ENCODE data around the gene TLK1.
"Not testable (repeated sequence)": the region's sequence is repeated elsewhere in the genome, so short reads cannot be mapped to it uniquely, and the experiment has no call there.

TLK1 gene

DNA sequence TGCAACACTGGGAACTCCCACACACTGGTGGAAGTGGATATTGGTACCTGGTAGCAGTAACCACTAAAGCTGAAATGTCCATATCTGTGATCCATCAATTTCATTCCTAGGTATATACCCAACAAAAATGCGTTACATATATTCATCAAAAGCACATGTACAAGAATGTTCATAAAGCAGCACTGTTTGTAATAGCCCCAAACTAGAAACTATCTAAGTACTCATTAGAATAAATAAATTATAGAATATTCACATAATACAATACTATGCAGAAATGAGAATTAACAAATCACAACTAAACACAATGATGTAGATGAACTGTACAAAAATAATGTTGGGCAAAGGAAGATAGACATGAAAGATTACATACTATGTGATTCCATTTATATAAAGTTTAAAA is 11.1 kb upstream of the TLK1 start:
- no peak for DNase-seq
- intact Hi-C loops (cut with DNase I) = no loop called here

DNA sequence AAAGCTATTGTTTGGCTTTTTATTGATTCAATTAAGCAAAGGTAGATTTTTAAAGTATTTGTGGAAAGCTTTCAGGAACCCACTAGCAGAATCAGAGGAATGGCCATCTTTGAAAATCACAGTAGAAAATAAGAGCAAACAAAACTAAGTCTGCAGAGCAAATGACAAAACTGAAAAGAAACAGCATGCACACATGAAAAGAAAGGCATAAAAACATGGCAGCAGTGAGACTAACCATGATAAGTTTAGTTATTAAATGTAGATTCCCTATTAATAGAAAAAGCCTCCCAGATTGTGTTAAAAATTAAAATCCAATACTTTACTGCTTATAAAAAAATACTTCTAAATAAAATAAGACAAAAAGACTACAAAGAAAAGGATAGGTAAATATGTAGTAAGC is 9.1 kb upstream of the TLK1 start:
- intact Hi-C loops (cut with DNase I) = no loop called here
- DNase-seq = no peak

DNA sequence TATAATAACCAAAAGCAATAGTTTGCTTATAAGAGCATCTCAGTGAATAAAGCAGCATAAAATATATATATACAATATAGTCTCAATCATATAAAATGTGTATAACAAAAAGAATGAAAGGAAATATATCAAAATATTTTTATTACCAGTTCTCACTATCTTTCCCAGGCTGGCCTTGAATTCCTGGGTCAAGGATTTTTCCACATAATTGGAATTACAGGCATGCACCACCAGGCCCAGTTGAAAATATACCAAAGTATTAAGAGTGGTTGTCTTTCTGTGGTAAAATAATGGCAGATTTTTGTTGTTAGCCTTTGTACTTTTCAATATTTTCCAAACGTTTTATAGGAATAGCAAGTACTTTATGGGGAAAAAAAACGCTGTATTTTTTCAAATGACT is 8.6 kb upstream of the TLK1 start:
- intact Hi-C loops (cut with DNase I) = no loop called here
- no peak for DNase-seq

DNA sequence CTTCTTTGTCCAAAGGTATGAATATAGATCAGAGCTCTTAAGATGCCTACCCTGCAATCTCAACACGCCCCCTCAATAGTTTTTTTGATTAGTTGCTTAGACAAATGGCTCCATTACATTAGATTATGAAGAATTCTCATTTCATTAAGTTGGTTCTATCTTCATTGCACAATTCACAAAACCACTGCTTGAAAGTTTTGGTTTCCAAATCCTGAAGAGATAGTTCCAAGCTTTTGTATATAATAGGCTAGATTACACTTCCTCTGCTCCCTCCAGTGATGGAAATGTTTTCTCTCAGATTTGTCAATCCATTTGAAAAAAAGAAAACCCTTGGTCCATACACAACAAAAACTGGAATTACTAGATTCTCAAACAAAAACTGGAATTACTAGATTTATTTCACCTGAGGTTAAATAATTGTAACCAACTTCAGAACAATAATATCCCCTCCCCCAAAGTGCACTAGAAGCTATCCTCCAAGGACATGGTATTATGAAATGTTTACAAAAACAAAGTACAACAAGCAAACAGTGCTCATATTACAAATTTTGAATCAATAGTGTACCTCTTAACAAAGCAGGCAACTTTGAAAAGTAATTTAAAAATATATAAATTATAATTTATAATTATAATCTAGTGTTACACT is 6.8 kb upstream of the TLK1 start:
- intact Hi-C loops (cut with DNase I) = no loop called here

DNA sequence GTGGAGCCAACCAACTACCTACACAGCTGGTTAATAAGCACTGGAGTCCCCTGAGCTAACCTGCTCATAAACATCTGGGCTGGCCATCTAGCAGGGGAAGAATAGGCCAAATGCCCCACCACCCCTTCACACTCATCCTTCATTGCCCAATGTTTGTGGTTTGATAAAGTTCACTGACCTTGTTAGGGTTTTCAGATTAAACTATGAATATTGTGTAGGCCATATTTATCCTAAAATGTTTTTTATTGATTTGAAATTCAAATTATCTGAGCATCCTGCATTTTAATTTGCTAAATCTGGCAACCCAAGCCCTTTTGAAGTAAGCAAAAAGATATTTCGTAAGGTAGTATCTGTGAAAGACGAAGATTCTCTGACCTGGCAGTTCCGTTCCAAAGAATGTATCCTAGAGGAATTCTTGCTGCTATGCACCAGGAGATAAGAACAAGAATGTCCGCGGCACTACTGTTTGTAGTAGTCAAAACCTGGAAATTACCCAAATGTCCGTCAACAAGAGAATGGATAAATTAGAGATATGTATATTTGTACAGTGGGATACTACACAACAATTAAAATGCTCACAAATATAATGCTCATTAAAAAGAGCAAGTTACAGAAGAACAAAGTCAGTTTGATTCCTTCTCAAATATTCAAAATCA is 5.8 kb upstream of the TLK1 start:
- intact Hi-C loops (cut with DNase I) = no loop called here
- no peak for DNase-seq

More for the DNA sequence above, 6.8 kb upstream of the TLK1 start:
- no peak for DNase-seq

DNA sequence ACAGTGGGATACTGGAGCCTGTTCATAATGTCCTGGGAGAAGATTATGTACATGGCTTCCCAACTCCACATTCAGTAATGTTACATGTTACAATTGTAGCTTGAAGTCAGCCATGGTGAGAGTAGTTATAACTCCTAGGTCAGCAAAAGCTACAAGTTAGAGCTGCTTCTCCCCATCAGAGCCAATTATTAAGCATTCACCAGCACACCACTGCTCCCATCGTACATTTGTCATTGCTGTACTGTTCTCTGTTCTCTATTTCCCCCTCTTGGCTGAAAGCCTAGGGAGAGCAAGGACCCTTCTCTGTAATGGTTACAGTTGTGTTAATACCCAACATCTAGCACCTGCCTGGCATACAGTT is 5.3 kb upstream of the TLK1 start:
- no peak for DNase-seq
- intact Hi-C loops (cut with DNase I) = no loop called here

DNA sequence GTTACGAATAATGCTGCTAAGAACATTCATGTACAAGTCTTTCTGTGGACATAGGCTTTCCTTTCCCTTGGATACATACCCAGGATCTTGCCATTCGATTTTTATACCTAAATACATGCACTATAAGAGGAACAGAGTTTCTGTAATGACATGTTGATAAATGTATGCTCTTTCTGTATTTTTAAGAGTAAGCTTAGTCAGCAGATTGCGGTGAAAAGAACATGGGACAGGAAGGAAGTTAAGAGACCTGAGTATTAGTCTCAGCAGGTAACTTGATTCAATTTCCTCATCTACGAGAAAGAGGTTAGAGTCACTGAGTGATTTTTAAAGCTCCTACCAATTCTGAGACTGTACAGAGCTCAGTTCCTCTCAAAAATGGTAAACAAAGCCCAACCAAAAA is 2.6 kb upstream of the TLK1 start:
- intact Hi-C loops (cut with DNase I) = loop anchor here (5.0 kb wide), 1 partner anchor 154 kb away; no protein-coding TSS in a partner anchor
- no peak for DNase-seq

DNA sequence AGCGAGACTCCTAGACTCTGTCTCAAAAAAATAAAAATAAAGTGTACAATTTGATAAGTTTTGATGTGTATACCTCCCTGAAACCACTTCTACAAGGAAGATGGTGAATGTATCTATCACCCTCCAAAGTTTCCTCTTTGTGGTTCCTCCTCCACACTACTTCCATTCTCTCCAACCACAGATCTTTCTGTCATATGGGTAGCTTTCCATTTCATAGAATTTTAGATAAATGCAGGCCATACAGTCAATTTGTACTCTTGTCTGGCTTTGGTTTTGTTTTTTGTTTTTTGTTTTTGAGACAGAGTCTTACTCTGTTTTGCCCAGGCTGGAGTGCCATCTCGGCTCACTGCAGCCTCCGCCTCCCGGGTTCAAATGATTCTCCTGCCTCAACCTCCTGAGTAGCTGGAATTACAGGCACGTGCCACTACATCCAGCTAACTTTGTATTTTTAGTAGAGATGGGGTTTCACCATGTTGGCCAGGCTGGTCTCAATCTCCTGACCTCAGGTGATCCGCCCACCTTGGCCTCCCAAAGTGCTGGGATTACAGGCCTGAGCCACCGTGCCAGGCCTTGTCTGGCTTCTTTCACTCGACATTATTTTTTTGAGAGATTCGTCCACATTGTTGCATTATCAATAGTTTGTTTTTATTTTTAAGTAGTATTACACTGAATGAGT is 2.0 kb upstream of the TLK1 start:
- intact Hi-C loops (cut with DNase I) = loop anchor here (5.0 kb wide), 1 partner anchor 155 kb away; no protein-coding TSS in a partner anchor

DNA sequence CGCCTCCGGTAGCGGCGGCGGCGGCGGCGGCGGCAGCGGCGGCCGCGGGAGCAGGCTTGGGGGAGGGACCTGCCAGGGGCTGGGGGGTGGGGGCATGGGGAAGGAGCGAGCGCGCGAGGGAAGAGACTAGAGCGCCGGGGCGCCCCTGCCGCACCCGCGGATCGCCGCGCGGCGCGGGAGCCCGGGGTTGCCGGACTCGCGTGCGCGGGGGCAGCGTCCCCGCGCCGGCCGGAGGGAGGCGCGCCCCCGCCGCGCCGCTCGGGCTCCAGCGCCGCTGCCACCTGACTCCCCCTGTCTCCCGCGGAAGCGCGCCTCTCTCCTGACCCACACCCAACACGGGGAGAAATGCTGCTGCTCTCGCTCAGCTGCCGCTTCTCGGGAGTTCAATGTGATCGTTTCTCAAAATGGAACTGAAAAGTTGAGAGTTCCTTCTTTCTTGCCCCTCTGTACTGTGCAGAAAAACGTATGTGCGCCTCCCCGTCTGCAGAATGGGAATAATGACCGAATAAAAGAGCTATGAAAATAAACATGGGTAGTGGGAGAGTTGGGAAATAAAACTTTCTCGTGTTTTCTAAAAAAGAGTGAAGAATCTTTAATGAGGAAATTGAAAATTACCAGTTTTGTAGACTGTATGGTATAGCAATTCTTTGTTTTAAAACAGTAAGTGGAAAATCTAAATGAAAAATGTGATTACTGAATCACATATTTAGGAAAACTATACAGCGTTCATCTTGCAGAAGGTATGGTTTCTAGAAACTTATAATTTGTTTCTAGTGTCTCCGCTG is 455 bp upstream of the TLK1 start:
- DNase-seq = peak; percentile 53 to 94 (median 70)
- intact Hi-C loops (cut with DNase I) = loop anchor here (2.0 to 5.0 kb wide), 3 partner anchors 156 to 274 kb away; partner anchors contain the start of gene DCAF17

More for the DNA sequence above, 2.0 kb upstream of the TLK1 start:
- DNase-seq = not testable (repeated sequence)

DNA sequence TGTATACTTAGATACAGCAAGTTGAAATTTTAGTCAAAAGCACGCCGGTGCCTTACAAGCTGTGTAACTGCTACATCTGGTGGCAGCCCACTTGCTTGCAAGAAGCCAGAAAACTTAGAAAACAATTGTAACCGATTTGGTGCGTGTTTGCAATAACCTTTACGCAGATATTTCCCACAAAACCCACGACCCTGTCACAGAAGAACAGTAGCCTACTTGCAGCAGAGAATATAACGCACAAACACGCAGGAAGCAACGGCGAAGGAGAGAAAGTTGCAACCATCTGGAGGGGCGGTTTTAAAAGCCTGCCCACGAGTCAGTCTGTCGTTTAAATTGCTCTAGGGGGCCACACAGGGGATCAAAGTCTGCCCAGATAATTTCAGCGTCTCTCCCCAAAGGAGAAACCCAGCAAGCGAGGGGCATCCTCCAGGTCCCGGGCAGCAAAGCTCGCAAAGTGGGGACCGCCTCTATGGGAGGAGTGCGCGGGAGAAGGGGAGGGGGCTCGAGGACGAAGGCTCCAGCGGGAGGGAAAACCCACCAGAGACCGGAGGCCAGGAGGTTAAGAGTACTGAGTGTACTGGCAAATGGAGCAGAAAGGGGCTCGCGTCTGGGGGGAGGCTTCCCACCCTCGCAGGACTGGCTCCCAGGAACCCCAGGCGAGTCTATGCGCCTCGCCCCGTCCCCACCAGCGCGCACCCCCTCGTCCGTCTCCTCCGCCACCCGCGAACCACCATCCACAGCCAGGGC is 1.1 kb downstream of the TLK1 start:
- intact Hi-C loops (cut with DNase I) = loop anchor here (2.0 to 5.0 kb wide), 5 partner anchors 158 to 275 kb away; partner anchors contain the start of gene DCAF17
- peak; percentile 16 to 87 (median 40) for DNase-seq

DNA sequence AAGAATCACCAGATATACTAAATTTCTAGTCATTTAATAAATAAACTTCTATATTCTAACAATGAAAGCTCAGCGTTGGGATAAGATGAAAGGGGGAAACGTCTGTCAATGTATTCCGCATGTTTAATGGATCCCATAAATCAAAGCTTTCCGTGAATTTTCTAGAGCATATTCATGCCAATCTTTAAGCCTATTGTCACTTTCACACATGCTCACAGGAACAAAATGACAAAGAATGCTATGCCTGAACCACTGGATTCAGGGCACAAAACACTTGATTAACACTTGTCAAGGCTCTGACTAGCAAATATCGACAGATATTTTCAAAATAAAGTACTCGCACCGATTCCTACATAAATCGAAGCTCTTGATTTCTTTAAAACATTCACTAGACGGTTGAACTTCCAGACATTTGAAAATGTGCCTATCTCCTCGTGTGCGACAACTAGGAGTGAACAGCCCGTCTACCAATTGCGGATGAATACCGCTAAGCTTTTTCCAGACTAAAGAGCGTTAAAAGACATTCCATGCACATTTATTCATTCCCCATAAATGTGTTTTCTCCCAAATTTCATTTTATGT is 1.8 kb downstream of the TLK1 start:
- DNase-seq = no peak
- intact Hi-C loops (cut with DNase I) = loop anchor here (2.0 to 5.0 kb wide), 2 partner anchors 186 to 227 kb away; no protein-coding TSS in a partner anchor

DNA sequence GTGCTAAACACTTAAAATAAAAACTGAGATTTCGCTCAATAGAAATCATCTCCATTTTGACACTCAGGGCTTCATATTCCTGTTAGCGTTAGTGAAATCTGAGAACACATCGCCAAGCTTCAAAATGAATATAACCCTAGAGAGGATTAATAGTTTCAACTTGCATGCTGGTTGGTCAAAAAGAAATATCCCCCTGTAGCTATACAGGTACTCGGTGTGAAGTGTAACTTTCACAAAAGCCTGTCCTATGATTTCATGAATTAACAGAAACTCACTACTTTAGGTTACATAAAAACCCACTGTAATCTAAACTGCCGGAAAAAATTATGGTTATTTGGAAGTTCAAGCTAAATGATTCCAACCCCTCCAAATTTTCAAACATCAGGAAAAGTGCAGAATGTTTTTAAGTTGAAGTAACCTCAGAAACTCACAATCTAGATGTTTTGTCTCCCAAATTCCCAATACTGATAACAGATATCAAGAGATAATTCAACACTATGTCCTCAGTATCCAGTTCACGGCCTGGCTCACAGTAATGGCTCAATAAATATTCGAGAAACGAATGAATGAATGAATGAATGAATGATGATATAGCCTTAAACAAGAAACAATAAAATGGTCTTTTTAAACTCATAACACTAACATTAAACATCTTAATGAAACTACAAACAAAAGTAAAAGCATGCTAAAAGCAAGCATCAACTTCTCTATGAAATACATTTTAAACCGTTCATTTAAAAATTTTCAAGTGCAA is 2.5 kb downstream of the TLK1 start:
- no peak for DNase-seq
- intact Hi-C loops (cut with DNase I) = loop anchor here (2.0 to 5.0 kb wide), 2 partner anchors 185 to 226 kb away; no protein-coding TSS in a partner anchor

DNA sequence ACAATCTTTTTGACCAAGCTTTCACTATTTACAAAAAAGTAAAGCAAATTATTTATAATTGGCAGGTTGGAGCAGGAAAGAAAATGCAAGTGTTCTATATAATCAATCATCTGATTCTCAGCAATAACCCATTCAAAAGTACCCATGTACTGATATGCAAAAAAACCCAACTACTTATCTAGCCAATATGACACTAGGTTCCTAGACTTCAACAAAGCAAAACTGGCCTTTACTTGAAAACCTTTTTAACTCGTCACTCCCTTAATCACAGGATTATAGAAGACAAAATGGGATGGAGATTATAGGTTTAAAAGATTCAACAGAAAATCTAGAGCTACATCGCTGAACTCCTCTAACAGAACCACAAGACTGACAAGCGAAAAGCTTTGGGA is 3.6 kb downstream of the TLK1 start:
- DNase-seq = no peak
- intact Hi-C loops (cut with DNase I) = loop anchor here (5.0 kb wide), 1 partner anchor 225 kb away; no protein-coding TSS in a partner anchor

DNA sequence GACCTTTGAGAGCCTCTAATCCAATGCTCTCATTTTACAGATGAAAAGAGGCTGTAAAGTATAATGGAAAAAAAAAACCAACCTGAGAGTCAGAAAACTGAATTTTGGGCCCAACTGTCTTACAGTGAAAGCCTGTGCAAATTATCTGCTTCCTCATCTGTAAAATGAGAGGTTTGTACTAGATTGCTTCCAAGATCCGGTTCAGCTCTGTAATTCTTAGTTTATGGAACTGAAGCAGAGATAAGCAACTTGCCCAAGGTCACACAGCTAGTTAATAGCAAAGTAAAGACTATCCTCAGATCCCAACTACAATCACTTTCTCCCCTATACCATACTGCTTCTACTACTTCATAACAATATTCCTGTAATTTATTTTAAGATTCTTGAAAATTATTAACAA is 6.3 kb downstream of the TLK1 start:
- DNase-seq = no peak
- intact Hi-C loops (cut with DNase I) = no loop called here

DNA sequence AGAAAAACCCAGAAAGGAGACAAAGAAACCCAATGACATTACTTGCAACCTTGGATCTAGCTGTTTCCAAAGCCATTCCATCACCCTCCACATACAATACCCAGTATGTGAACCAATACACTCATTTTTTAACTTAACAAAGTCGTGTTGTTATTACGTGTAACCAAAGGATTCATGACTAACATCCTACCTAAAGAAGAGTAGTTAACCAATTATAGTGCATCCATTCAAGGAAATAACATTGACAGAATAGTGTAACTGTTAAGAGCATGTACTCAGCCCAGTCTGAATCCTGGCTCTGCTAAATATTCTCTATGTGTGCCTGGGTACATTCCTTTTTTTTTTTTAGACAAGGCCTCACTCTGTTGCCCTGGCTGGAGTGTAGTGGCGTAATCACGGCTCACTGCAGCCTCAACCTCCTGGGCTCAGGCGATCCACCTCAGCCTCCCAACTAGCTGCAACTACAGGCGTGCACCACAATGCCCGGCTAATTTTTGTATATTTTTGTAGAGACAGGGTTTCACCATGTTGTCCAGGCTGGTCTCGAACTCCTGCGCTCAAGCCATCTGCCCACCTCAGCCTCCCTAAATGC is 9.9 kb downstream of the TLK1 start:
- DNase-seq = no peak
- intact Hi-C loops (cut with DNase I) = no loop called here

DNA sequence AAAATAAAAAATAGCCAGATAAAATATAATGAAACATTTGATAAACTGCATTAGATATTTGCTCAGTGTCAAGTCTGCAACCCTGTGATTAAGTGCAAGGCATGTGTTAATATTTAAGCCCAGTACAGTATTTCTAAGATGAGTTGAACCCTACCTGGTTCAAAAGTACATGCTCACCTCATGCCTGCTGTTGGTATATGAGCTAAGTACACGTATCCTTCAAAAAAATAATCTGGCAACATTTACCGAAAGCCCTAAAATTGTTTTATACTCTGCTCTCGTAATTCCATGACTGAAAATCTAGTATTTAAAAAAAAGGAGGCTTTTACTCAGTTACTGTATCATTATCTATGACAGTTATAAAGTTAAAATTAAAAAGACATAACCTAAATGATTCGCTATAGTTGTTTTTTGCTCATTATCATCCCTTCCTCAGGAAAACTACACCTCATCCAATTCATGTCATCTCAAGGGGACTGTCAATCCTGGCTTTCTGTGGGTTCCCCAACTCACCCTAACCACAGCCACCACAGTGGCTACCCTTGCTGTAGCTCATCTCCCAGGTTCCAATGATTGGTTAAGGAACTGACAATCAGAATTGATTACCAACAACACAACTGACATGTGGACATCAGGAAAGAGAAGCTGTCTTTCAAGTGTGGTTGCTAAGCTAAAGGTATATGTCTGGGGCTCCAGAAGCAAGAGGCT is 10.6 kb downstream of the TLK1 start:
- intact Hi-C loops (cut with DNase I) = no loop called here
- DNase-seq = no peak

DNA sequence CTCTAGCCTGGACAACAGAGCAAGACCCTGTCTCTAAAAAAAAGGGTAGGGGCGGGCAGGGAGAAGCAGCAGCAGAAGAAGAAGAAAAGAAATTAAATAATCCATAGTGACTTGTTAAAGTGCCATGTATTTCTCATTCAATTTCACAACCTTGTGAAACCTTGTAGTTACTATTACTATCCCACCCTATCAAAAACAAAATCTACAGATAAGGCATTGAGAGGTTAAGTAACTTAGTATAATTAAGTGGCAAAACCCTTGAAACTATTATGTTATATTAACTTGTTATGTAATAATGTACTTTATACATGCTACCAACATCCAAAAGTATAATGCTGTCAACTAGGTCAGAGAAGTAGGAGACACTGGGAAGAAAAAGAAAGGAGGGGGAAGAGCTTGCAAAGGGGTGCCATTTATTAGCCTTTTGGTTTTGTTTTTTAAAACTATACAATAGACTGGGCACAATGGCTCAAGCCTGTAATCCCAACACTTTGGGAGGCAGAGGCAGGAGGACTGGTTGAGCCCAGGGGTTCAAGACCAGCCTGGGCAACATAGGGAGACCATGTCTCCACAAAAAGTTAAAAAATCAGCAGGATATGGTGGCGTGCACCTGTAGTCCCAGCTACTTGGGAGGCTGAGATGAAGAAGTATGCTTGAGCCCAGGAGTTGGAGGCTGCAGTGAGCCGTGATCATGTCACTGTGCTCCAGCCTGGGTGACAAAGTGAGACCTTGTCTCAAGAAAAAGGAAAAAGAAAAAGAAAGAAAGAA is 11.3 kb downstream of the TLK1 start:
- DNase-seq = no peak
- intact Hi-C loops (cut with DNase I) = no loop called here

All from posterior cingulate gyrus (tissue), 11 donors.